ENCODE measurements around the gene NTPCR.
"Not testable (repeated sequence)": the region's sequence is repeated elsewhere in the genome, so short reads cannot be mapped to it uniquely, and the experiment has no call there.

NTPCR gene

GRCh38 chr1:232983817-232984567 lies 33.6 kb downstream of the NTPCR start:
- DNase-seq (ENCODE audit: low spot score) = no peak
- no peak for FAIRE-seq

GRCh38 chr1:232984577-232985425 lies 34.4 kb downstream of the NTPCR start:
- FAIRE-seq (no peak), DNase-seq (ENCODE audit: low spot score) (no peak)

- FAIRE-seq = no peak
Observed at GRCh38 chr1:232985882-232986526, 35.6 kb downstream of the NTPCR start.

GRCh38 chr1:232986527-232986922 lies 36.1 kb downstream of the NTPCR start:
- no peak for DNase-seq (ENCODE audit: low spot score)
- FAIRE-seq = no peak

More at GRCh38 chr1:232985882-232986526, 35.6 kb downstream of the NTPCR start:
- no peak for DNase-seq (ENCODE audit: low spot score)

- FAIRE-seq = no peak
- no peak for DNase-seq (ENCODE audit: low spot score)
Observed at GRCh38 chr1:232987046-232987773, 36.8 kb downstream of the NTPCR start.

- FAIRE-seq (no peak), DNase-seq (ENCODE audit: low spot score) (no peak)
Observed at GRCh38 chr1:232987774-232988140, 37.3 kb downstream of the NTPCR start.

- FAIRE-seq = no peak
- peak; percentile 41 for DNase-seq (ENCODE audit: low spot score)
Observed at GRCh38 chr1:232988572-232989040, 38.2 kb downstream of the NTPCR start.

- DNase-seq (ENCODE audit: low spot score) (no peak), FAIRE-seq (no peak)
Observed at GRCh38 chr1:232990176-232991128, 40.0 kb downstream of the NTPCR start.

- FAIRE-seq = no peak
Observed at GRCh38 chr1:232991238-232991637, 40.8 kb downstream of the NTPCR start.

GRCh38 chr1:232992227-232992626 lies 41.8 kb downstream of the NTPCR start:
- FAIRE-seq = no peak
- no peak for DNase-seq (ENCODE audit: low spot score)

More at GRCh38 chr1:232991238-232991637, 40.8 kb downstream of the NTPCR start:
- no peak for DNase-seq (ENCODE audit: low spot score)

- FAIRE-seq = no peak
- DNase-seq (ENCODE audit: low spot score) = no peak
Observed at GRCh38 chr1:232993555-232993954, 43.1 kb downstream of the NTPCR start.

GRCh38 chr1:232995189-232995588 lies 44.8 kb downstream of the NTPCR start:
- FAIRE-seq (no peak), DNase-seq (ENCODE audit: low spot score) (no peak)

- DNase-seq (ENCODE audit: low spot score) = no peak
- no peak for FAIRE-seq
Observed at GRCh38 chr1:232996143-232996542, 45.7 kb downstream of the NTPCR start.

GRCh38 chr1:232998138-232998537 lies 47.7 kb downstream of the NTPCR start:
- FAIRE-seq (no peak), DNase-seq (ENCODE audit: low spot score) (no peak)

GRCh38 chr1:232998646-232999045 lies 48.2 kb downstream of the NTPCR start:
- DNase-seq (ENCODE audit: low spot score) = no peak
- FAIRE-seq = no peak

- no peak for DNase-seq (ENCODE audit: low spot score)
- no peak for FAIRE-seq
Observed at GRCh38 chr1:232999956-233000625, 49.7 kb downstream of the NTPCR start.

GRCh38 chr1:233003638-233004037 lies 53.2 kb downstream of the NTPCR start:
- DNase-seq (ENCODE audit: low spot score); FAIRE-seq: not testable (repeated sequence)

- DNase-seq (ENCODE audit: low spot score) (no peak), FAIRE-seq (no peak)
Observed at GRCh38 chr1:233004451-233004850, 54.0 kb downstream of the NTPCR start.

- no peak for DNase-seq (ENCODE audit: low spot score)
- FAIRE-seq = no peak
Observed at GRCh38 chr1:233005156-233005555, 54.7 kb downstream of the NTPCR start.
